AG04450 (cell line): ENCODE data around the gene AURKA. TPM values are rescaled to one million over a fixed set of nuclear protein-coding genes. Genes with fewer than 3 reads are reported as not detected.

Source experiments
- CTCF ChIA-PET: fragments of 300-600, 350-600 bp; formaldehyde crosslinking; extraction: SDS; loops from one replicate; lab custom pipeline; 2022; ENCODE audit warnings: antibody characterized with exemption, inconsistent platforms; lab: Charles Lee
- POLR2A ChIA-PET: fragments of 350-600 bp; formaldehyde crosslinking; extraction: SDS; loops from one replicate; lab custom pipeline; 2021; ENCODE audit warnings: antibody characterized with exemption, inconsistent platforms; lab: Yijun Ruan, JAX
- DNase-seq: peaks from one replicate; pipeline ENCODE4 v3.0.0-alpha.2; 2011; ENCODE audit warnings: low read depth, low spot score
- H3K27ac ChIP-seq: one replicate; pipeline ENCODE4 v1.5.1; 2012; ENCODE audit warnings: low read depth, low read length, control low read depth
- H3K27me3 ChIP-seq: one replicate; pipeline ENCODE4 v1.6.0; 2012; ENCODE audit warnings: low read length; ENCODE audit not compliant: control insufficient read depth, insufficient read depth
- H3K4me3 ChIP-seq: 2 replicates; pipeline ENCODE4 v1.5.1; 2011; ENCODE audit warnings: mild to moderate bottlenecking, low read depth, low read length, control low read depth
- H3K9me3 ChIP-seq: 2 replicates; pipeline ENCODE4 v1.5.1; 2012; ENCODE audit warnings: low read length; ENCODE audit not compliant: control insufficient read depth, insufficient read depth
- polyA plus RNA-seq: library from polyadenylated mRNA; depleted of rRNA; stranded (reverse); fragments of >200 nt; gene quantifications from 2 replicates; pipeline ENCODE4 v1.2.3, GENCODE V29; 2011
- TF ChIP-seq, protein P1 (sequence below): IDR thresholded peaks from 2 replicates; pipeline ENCODE4 v1.5.1; 2011; ENCODE audit warnings: low read depth, low read length, control low read depth, inconsistent platforms

The AURKA gene
- polyA plus RNA-seq, 1 experiment = 31.0 TPM

DNA sequence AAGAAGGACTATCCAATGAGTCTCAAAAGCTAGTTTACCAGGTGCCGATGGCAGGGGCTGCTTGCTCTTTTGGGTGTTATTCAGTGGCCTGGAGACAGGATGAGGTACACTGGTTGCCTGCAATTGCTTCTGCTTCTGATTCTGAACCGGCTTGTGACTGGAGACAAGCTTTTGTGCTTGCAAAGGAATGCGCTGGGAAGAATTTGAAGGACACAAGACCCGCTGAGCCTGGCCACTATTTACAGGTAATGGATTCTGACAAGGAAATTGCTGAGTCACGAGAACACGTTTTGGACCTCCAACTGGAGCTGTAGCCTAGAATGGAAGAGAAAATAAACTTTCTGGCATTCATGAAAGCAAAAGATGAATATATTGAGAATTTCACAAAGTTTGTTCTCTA is 5.8 kb downstream of the AURKA start:
- ChIA-PET POLR2A (no interaction called here), CTCF (no interaction called here)
- no peaks in the 10 kb centered on the region for H3K9me3 ChIP-seq

DNA sequence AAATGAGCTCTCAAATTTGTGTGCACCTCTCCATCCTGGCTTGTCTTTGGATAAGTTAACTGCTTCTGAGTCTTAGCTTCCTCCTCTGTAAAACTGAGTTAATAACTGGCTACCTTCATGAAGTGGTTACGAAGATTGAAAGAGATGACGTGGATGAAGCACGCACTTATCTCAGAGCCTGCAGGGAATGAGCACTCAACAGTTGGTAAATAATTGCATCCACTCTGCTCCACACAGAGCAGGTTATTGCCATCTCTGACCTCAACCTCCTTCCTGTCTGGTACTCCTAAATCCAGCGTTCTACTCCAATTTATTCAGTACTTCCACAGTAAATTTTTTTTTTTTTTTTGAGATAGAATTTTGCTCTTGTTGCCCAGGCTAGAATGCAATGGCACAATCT is 6.9 kb downstream of the AURKA start:
- Histone ChIP-seq H3K27me3 (no peaks in the 10 kb centered on the region), H3K27ac (no peak overlapping the region), H3K9me3 (no peaks in the 10 kb centered on the region), H3K4me3 (no peak overlapping the region)
- POLR2A ChIA-PET = no interaction called here
- TF ChIP-seq, protein P1, sequence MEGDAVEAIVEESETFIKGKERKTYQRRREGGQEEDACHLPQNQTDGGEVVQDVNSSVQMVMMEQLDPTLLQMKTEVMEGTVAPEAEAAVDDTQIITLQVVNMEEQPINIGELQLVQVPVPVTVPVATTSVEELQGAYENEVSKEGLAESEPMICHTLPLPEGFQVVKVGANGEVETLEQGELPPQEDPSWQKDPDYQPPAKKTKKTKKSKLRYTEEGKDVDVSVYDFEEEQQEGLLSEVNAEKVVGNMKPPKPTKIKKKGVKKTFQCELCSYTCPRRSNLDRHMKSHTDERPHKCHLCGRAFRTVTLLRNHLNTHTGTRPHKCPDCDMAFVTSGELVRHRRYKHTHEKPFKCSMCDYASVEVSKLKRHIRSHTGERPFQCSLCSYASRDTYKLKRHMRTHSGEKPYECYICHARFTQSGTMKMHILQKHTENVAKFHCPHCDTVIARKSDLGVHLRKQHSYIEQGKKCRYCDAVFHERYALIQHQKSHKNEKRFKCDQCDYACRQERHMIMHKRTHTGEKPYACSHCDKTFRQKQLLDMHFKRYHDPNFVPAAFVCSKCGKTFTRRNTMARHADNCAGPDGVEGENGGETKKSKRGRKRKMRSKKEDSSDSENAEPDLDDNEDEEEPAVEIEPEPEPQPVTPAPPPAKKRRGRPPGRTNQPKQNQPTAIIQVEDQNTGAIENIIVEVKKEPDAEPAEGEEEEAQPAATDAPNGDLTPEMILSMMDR = no peak
- CTCF ChIA-PET = interaction anchor here (1.1 kb wide), 1 partner anchor 11 kb away, joined by 3 read pairs; no protein-coding TSS in a partner anchor
- DNase-seq = no peak

More for the DNA sequence above, 5.8 kb downstream of the AURKA start:
- no peak for DNase-seq
- no peak overlapping the region for H3K27ac ChIP-seq
- H3K27me3 ChIP-seq = no peaks in the 10 kb centered on the region
- TF ChIP-seq, protein P1 = no peak
- no peak overlapping the region for H3K4me3 ChIP-seq

DNA sequence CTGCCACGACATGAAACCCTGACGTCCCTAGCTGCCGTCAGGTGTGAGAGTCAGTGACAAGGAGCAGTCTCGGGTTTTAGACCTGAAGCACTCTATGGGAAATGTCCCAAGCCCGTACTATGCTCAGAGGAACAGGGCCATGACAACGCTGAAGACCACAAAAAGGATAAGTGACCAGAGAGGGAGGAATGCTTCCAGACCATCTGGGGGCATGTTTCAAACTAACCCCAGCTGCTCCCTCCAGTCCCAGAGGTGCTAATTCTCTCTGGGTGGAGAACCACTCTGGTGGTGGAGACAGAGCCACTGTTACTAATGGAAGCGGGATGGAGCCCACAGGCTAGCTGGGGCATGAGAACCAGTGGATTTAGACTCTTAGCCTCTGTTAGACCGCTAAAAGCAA is 8.7 kb downstream of the AURKA start:
- Histone ChIP-seq H3K4me3 (no peak overlapping the region), H3K9me3 (no peaks in the 10 kb centered on the region), H3K27ac (no peak overlapping the region), H3K27me3 (no peaks in the 10 kb centered on the region)
- ChIA-PET CTCF (interaction anchor here (0.6 to 1.6 kb wide), 2 partner anchors 11 to 15 kb away, joined by 7 read pairs; no protein-coding TSS in a partner anchor), POLR2A (no interaction called here)
- TF ChIP-seq, protein P1 = no peak
- no peak for DNase-seq

DNA sequence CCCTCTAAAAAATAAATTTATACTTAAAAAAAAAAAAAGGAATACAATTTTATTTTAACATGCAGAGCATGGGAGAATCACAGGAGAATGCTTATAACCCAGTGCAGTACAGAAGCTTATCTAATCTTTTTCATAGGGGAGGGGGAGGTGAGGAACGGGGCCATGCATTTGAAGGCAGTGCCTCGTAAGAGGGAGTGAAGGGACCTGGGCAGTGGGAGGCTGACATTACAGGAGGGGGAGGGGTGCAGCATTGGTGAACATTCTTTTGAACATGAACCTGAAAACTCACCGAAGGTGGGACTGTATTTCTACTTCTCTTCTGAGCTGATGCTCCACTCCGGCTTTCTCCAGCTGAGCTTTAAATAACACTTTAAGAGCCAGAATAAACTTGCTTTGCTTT is 9.3 kb downstream of the AURKA start:
- Histone ChIP-seq H3K27me3 (no peaks in the 10 kb centered on the region), H3K4me3 (no peak overlapping the region), H3K9me3 (no peaks in the 10 kb centered on the region), H3K27ac (no peak overlapping the region)
- DNase-seq = no peak
- ChIA-PET CTCF (interaction anchor here (0.6 kb wide), 1 partner anchor 10 kb away, joined by 7 read pairs; no protein-coding TSS in a partner anchor), POLR2A (no interaction called here)
- TF ChIP-seq, protein P1 = no peak

DNA sequence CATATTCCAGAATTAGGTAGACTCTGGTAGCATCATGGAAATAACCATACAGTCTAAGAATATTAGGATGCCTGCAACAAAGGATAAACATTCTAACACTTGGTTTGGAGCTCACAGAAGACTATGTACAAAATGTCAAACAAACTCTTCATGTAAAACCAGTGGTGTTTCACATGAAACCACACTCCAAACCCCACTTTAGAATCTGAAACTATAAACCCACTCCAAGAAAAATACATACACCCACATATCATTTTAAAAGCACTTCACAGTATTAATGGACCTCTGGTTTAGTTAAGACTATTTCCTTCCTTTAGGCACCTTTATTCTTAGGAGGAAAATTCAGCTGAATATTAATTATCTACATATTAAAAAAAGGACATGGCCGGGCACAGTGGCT is 10.5 kb downstream of the AURKA start:
- TF ChIP-seq, protein P1 = no peak
- H3K9me3 ChIP-seq = no peaks in the 10 kb centered on the region
- no peak overlapping the region for H3K27ac ChIP-seq
- ChIA-PET CTCF (no interaction called here), POLR2A (interaction anchor here (0.7 to 2.6 kb wide), 2 partner anchors 10 to 28 kb away, joined by 3 to 13 read pairs; partner anchors contain the start of genes AURKA and CSTF1)
- no peak overlapping the region for H3K4me3 ChIP-seq
- no peaks in the 10 kb centered on the region for H3K27me3 ChIP-seq
- no peak for DNase-seq
